HG02885 (cell line): ENCODE results near the gene RIC3.
A peak's percentile ranks its signal among the peaks of the same experiment; 100 is the strongest.

Source experiments
- ATAC-seq: cut with Tn5 transposase; IDR thresholded peaks from one replicate; pipeline ENCODE4 v1.9.1; 2021; ENCODE audit warnings: mild to moderate bottlenecking; ENCODE audit not compliant: unreplicated experiment, poor library complexity

Gene RIC3

GRCh38 chr11:8168485-8169257, at the start of gene RIC3:
Gene RIC3 (minus strand): TSS chr11:8169025. CDS start chr11:8168989, 36 bp downstream.
- peak; percentile 80 for ATAC-seq

- ATAC-seq, result no peak
Observed at GRCh38 chr11:8218409-8218808, 49.6 kb upstream of the RIC3 start.

- no peak for ATAC-seq
Observed at GRCh38 chr11:8217926-8218325, 49.1 kb upstream of the RIC3 start.

- no peak for ATAC-seq
Observed at GRCh38 chr11:8217136-8217535, 48.3 kb upstream of the RIC3 start.

GRCh38 chr11:8213376-8213775, 44.6 kb upstream of the RIC3 start:
- no peak for ATAC-seq

- ATAC-seq, result no peak
Observed at GRCh38 chr11:8209208-8209807, 40.5 kb upstream of the RIC3 start.

- no peak for ATAC-seq
Observed at GRCh38 chr11:8207080-8208000, 38.5 kb upstream of the RIC3 start.

- ATAC-seq, result no peak
Observed at GRCh38 chr11:8206251-8207079, 37.6 kb upstream of the RIC3 start.

- no peak for ATAC-seq
Observed at GRCh38 chr11:8205566-8205965, 36.7 kb upstream of the RIC3 start.

GRCh38 chr11:8204596-8204995, 35.8 kb upstream of the RIC3 start:
- no peak for ATAC-seq

- ATAC-seq, result no peak
Observed at GRCh38 chr11:8204025-8204424, 35.2 kb upstream of the RIC3 start.

GRCh38 chr11:8203414-8203715, 34.5 kb upstream of the RIC3 start:
- ATAC-seq, result no peak

GRCh38 chr11:8202516-8203413, 33.9 kb upstream of the RIC3 start:
- ATAC-seq, result no peak

- ATAC-seq, result peak; percentile 87
Observed at GRCh38 chr11:8201644-8202365, 33.0 kb upstream of the RIC3 start.

GRCh38 chr11:8199676-8200075, 30.9 kb upstream of the RIC3 start:
- no peak for ATAC-seq

- ATAC-seq, result no peak
Observed at GRCh38 chr11:8196749-8197148, 27.9 kb upstream of the RIC3 start.

- ATAC-seq, result no peak
Observed at GRCh38 chr11:8194956-8195355, 26.1 kb upstream of the RIC3 start.

GRCh38 chr11:8192896-8193209, 24.0 kb upstream of the RIC3 start:
- ATAC-seq, result peak; percentile 28
